SK-N-MC (cell line): ENCODE results near the gene CREB3L2.

Experiments used
- EZH2 ChIP-seq: fragments of 200-600 bp; sonication (generic); IDR thresholded peaks from one replicate; pipeline ENCODE4 v1.6.1; 2017; ENCODE audit warnings: antibody characterized with exemption
- POLR2AphosphoS5 ChIP-seq: IDR thresholded peaks from 2 replicates; pipeline ENCODE4 v1.6.1; 2012; ENCODE audit warnings: mild to moderate bottlenecking, low read depth, low read length, borderline replicate concordance

DNA sequence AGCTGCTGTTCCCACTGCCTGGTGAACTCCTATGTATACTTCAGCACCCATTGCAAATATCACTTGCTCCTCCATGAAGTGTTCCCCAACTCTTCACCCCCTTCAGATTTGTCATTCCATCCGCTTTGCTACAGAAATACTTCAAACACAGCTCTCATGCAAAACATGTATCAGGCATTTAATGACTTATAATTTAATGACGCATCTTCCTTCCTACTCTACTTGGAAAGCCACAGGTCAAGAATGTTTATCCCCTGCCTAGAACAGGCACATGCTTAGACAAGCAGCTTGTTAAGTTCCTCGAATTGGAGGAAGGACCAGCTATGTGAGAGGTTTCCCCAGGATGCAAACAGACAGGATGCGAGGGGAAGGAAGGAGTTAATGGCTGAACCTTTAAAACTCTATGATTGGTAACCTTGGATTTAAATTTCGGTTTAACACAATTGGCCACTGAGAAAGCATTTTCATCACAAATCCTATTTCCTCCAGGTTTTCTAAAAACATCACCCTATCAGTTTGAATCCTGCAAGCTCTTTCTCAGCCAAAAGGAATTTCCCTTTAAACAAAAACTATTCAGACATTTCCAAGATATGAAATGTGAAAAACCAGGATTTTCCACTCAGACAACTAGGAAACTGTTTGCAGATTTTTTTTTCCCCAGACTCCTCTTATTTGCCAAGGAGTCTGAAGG lies 11.5 kb downstream of the CREB3L2 start:
- TF ChIP-seq EZH2 (no peak), POLR2AphosphoS5 (no peak)
